Stimulated activated CD8-positive, alpha-beta memory T cell treated with anti-CD3 and anti-CD28 coated beads, Interleukin-12 subunit alpha, Interleukin-12 subunit beta, amount 100 ng/mL, for 4 hours (primary cell): ENCODE measurements around the gene INSC.

Experiments
- DNase-seq: peaks from one replicate; pipeline ENCODE4 v3.0.0-alpha.2; 2020; ENCODE audit warnings: low read depth

Gene INSC

DNA sequence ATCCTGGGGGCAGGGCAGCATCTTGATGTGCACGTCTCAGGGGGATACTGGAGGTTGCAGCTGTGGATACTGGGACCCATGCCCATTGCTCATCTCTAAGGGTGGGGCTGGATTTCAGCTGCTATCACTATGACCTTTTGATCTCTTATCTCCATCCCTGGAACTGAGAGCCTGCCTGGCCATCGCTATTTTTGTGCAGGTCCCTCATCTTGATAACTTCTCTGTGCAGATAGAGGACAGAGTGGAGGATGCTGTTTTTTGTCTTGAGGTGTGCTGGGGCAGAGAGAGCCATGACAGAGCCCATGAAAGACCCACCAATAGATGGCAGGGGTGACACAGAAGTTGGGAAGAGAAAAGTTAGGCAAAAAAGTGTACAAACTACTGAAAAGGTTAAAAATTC lies 5.1 kb upstream of the INSC start:
- DNase-seq: no peak

DNA sequence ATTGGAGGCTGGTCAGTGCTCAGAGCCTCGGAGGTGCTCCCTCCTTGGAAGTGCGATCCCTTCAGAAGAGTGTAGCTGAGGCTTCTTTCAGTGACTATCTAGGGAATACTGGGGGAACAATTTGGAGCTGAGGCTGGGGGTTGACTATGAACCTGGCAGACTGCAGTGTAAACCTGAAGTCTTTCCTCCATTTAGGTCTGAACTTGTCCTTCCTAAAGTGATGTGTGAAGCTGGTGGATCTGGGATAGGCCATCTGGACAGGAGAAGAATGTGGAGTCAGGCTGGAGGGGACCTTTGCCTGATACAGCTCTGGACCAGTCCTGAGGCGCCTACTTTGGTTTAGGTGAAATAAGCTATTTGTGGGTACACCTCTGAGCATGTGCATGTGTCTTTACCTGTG lies 3.5 kb upstream of the INSC start:
- DNase-seq: no peak

DNA sequence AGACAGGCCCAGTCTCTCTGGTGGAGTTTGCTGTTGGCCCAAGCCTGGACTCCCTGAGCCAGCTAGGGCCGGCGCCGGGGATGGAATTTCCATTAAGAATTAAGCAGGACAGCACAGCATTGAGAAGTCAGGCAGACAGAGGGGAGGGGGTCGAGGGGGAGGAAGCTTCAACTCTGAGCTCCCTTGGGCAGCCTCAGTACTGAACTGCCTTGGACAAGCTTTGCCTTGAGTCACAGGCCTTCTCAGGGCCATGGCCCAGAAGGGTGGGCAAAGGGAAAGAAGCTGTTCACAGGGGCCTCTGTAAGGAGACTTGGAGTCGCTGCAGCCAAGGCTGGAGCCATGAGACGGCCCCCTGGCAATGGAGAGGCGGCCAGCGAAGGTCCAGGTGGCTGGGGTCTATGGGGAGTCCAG lies 2.6 kb upstream of the INSC start:
- DNase-seq: no peak

DNA sequence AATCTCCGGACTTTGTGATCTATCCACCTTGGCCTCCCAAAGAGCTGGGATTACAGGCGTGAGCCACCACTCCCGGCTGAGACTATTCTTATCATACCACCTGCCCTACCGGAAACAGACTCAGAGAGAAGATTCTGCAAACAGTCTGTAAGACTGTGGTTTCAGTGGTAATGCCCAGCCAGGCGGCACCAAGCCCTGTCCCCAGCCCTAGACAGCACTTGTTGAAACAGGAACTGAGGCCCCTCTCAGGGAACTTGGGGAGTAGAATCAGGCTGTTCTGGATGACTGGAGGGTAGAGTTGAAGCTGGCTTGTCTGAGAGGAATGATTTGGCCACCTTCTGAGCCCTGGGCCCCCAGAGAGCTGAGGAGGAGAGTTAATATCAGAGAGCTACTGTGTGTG lies 1.3 kb upstream of the INSC start:
- no peak for DNase-seq

GRCh38 chr11:15115686-15116085 lies 963 bp downstream of the INSC start:
- no peak for DNase-seq

- DNase-seq: no peak
Observed at GRCh38 chr11:15117751-15118150, 3.0 kb downstream of the INSC start.

DNA sequence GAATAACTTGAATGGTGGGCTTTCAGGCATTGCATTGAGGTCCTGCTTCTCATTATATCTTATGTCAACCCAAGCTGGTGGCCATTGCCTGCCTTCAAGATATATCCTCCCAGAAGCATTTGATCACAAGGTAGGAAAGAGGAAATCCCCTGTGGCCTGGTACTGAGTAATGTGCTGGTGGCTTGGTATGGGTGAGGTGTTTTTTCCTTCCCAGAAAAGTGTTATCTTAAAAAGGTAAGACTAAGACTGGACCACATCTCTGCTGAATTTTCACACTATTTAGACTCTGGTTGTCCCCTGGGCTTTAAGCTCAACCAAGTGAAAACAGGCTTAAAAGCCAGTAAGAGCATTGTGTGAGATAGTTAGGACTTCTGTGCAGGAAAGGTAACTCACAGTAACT lies 3.7 kb downstream of the INSC start:
- DNase-seq: no peak

DNA sequence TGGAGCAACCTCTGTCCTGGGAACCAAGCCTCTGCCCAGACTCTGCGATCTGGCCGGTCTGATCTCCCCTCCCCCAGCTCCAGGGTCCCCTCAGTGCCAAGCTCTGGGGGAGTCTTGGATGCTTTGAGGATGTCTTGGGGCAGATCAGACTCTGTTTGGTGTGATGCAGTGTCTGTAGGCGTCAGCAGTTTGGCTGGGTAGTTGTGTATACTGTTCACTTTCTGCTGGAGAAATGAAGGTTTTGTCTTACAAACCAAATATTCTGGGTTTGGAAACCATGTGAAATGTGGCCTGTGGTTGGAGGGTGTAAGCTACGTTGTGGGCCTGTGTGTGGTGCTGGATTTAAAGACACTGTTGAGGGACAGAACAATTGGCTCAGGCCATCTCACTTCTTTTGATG lies 4.6 kb downstream of the INSC start:
- no peak for DNase-seq

DNA sequence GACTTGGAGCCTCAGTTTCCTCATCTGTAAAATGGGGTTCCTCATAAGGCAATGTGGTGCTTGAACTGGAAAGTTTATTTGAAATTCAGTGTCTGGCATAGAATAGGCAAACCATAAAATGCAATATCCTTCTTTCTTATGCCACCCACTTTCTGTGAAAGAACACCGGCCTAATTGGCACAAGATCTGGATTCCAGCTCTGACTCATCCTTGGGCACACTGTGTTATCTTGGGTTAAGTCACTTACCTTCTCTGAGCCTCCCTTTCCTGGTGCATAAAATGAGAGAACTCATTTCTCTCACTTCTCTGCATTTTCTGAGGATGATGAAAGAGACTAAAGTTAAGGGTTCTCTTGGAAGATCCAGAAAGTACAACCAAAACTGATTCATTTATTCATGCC lies 5.1 kb downstream of the INSC start:
- DNase-seq: no peak

DNA sequence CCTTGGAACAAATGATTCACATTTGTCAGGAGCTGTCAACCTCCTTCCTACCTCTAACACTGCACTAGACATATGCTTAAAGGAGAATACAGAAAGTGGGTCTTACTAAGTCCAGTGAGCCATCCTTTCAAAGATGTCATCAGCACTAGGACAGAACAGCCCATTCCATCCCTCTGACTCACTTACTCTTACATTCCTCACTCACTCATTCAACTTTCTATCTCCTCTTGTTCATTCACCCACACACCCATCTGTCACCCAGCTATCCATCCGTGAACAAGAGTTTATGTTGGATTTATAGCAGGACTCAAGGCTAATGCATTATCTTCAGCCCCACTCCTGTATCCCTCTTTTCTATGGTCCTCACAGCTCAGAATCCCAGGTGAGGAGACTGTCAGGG lies 9.1 kb downstream of the INSC start:
- no peak for DNase-seq

- DNase-seq: no peak
Observed at GRCh38 chr11:15124528-15124927, 9.8 kb downstream of the INSC start.

GRCh38 chr11:15127341-15127740 lies 12.6 kb downstream of the INSC start:
- no peak for DNase-seq

- no peak for DNase-seq
Observed at GRCh38 chr11:15128621-15129020, 13.9 kb downstream of the INSC start.

- no peak for DNase-seq
Observed at GRCh38 chr11:15136166-15136565, 21.4 kb downstream of the INSC start.

DNA sequence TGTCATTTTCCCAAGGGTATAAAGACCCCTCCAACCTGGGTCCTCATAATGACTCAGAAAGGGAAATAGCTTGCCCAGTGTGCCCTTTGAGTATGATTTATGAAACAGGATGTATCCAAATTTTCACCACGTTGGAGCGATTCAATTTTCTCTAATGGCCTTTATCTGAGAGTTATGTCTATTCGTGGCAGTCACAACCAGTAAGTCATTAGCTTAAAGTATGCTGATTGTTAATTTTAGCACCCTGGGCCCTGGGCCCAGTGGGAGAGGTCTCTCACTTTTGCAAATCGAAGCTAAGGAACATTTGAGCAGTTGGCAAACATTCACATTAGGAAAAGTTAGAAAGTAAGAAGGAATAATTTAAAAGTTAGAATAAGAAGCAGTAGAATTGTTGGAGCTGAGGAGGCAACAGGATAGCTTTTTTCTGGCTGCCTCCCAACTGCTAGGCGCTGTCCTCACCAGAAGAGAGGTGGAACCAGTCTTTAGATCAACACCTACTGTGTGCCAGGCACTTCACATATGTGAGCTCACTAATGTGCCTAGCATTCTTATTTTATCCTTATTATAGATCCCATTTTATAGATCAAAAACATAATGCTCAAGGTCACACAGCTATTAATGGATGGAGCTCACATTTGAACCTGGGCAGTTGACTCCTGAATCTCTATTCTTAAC lies 24.5 kb downstream of the INSC start:
- no peak for DNase-seq

GRCh38 chr11:15139958-15140659 lies 25.4 kb downstream of the INSC start:
- no peak for DNase-seq

GRCh38 chr11:15141381-15141780 lies 26.7 kb downstream of the INSC start:
- DNase-seq: no peak

DNA sequence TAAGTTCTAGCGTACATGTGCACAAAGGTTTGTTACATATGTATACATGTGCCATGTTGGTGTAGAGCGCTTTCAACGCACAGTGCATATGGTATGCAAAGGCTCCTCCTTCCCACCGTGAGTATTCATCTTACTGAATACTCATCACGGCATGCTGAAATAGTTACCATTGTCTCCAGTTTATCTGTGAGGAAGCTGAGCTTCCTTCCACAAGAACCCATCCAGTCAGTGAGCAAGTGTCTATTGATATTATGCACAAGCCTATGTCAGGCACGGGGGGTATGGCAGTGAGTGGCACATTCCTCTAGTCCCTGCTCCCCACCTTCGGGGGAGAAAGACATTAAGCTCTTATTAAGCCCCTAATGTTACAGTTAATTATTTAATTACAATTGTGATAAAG lies 28.1 kb downstream of the INSC start:
- DNase-seq: no peak

- no peak for DNase-seq
Observed at GRCh38 chr11:15143855-15144254, 29.1 kb downstream of the INSC start.

DNA sequence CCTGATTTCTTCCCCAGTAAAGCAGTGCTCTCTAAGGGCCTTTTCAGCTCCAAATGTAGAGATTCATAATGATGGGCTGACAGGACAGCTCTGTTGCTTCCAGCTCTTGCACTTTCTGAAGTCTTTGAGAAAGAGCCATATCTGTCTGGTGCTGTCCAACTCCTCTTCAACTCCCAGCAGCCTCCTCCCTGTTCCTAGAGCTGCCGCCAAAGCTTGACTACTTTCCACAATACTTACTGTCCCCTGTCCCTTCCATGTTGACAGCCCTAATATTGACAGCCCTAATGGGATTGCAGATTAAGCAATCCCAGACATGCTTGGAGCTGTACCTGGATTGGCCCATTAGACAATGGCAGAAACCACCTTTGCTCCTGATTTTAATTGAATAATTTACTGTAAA lies 29.6 kb downstream of the INSC start:
- no peak for DNase-seq

GRCh38 chr11:15145151-15145550 lies 30.4 kb downstream of the INSC start:
- DNase-seq: no peak

- DNase-seq: no peak
Observed at GRCh38 chr11:15145615-15146014, 30.9 kb downstream of the INSC start.

- no peak for DNase-seq
Observed at GRCh38 chr11:15146271-15147003, 31.7 kb downstream of the INSC start.
